PFSK-1 (cell line): ENCODE data around the gene ANAPC1.

ENCODE experiments used
- FOXP2 ChIP-seq: optimal IDR thresholded peaks from 2 replicates; pipeline ENCODE3; 2011; ENCODE audit warnings: borderline replicate concordance, control low read depth, inconsistent platforms; ENCODE audit not compliant: insufficient read depth; ENCODE audit errors: extremely low read length, extremely low read depth
- POLR2AphosphoS5 ChIP-seq: IDR thresholded peaks from 2 replicates; pipeline ENCODE4 v1.6.1; 2012; ENCODE audit warnings: low read depth, mild to moderate bottlenecking, control low read depth, low read length, moderate library complexity
- REST ChIP-seq, 2 experiments: IDR thresholded peaks; 2 replicates each; pipeline versions ENCODE4 v1.6.1 to v1.8.0; 2011 to 2012; ENCODE audit warnings: low read depth in 2 of 2, low read length in 2 of 2, control low read depth in 1 of 2, inconsistent platforms in 1 of 2, mild to moderate bottlenecking in 1 of 2, moderate library complexity in 1 of 2; ENCODE audit not compliant: insufficient read depth in 1 of 2
- SIN3A ChIP-seq: IDR thresholded peaks from 2 replicates; pipeline ENCODE4 v1.6.1; 2012; ENCODE audit warnings: mild to moderate bottlenecking, low read length, moderate library complexity, borderline replicate concordance; ENCODE audit not compliant: insufficient read depth
- TAF1 ChIP-seq: IDR thresholded peaks from 2 replicates; pipeline ENCODE4 v1.6.1; 2012; ENCODE audit warnings: low read length, control low read depth, borderline replicate concordance; ENCODE audit not compliant: insufficient read depth

Gene ANAPC1

DNA sequence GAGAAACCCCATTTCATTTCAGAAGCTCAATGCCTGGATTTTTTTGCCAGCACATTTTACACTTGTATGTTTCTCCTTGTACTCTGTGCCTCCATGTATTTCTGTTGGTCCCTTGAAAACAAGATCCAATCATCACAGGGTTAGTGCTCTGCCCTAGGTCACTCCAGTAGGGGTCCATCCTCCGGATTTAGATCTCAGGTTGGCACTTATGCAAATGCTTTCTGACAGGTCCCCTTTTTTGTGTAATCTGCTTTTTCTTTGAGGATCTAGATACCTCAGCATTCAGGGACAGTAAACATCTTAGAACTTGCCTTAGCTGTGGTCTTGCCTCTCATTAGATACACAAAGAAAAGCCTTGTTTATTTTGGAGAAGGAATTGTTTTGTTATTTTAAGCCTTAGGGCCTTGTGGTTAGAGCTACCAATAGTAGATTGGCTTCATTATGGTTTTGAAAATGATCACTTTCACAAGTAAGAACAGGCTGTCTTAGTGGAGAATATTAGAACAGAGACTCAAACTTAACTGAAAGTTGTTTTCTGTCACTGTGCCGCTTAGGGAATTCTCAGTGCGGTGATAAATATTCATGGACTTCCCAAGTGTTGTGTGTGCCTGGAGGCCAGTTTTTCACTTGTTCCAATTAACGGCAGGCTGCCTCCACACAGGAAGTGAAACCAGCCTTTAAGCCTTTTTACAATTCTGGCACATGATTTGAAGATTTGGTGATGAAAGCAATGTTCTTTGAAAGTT is 22.2 kb upstream of the ANAPC1 start:
- TF ChIP-seq FOXP2 = no peak
- no peak; the same call in 1 of the 2 replicates for TF ChIP-seq TAF1
- peak; percentile 78; the same call in 1 of the 2 replicates for TF ChIP-seq SIN3A
- no peak for TF ChIP-seq REST (IDR thresholded peaks at IDR 0.05; ENCODE audit: insufficient read depth in 1 of 2, low read depth in 2 of 2, low read length in 2 of 2)
- TF ChIP-seq POLR2AphosphoS5 = no peak

- no peak for TF ChIP-seq POLR2AphosphoS5
- no peak for TF ChIP-seq REST (IDR thresholded peaks at IDR 0.05; ENCODE audit: insufficient read depth in 1 of 2, low read depth in 2 of 2, low read length in 2 of 2)
- no peak for TF ChIP-seq FOXP2
- TF ChIP-seq TAF1 = no peak
- no peak for TF ChIP-seq SIN3A
Observed at GRCh38 chr2:111904726-111905474, 20.9 kb upstream of the ANAPC1 start.

DNA sequence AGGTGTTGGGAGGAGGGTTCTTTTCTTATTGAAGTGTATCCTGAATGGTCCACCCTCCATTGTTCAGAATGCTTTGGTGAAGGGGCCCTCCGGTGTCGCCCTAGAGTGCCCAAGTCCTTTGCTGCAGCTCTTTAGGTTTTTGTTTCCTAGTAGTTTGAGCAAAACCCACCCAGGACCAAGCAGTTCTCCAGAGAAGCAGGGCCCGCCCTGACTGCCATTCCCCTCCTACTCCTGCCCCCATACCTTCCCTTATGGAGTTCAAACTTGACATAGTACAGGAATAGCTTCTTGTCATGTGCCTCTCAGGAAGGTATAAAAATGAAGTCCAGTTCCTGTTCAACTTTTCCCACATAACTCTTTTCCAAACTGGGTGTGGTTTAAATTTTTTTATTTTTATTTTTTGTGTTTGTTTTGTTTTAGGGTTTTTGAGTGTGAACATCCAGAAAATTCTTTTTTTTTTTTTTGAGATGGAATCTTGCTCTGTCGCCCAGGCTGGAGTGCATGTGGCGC is 20.0 kb upstream of the ANAPC1 start:
- TF ChIP-seq SIN3A (no peak), POLR2AphosphoS5 (no peak), FOXP2 (no peak), REST (IDR thresholded peaks at IDR 0.05; ENCODE audit: insufficient read depth in 1 of 2, low read depth in 2 of 2, low read length in 2 of 2) (no peak)

- no peak for TF ChIP-seq TAF1
Observed at GRCh38 chr2:111903516-111903915, 19.5 kb upstream of the ANAPC1 start.

DNA sequence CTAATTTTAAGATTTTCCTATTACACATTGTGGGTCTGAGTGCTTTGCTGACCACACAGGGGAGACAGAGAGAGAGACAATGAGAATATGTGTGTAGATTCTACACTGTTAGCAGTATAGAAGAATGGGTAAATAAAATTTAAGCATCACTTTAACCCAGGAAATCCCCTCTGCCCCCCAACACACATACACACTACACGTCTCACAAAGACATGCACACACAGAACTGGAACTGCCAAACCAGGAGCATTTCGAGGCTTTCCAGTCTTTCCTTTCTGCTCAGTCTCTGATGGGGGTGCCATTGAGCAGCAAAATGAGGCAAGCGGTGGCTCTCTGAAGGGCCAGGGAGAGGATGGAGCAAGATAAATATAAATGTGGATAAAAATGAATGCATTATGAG is 16.9 kb upstream of the ANAPC1 start:
- TF ChIP-seq REST (IDR thresholded peaks at IDR 0.05; ENCODE audit: insufficient read depth in 1 of 2, low read depth in 2 of 2, low read length in 2 of 2) (no peak), SIN3A (no peak), TAF1 (no peak), POLR2AphosphoS5 (no peak), FOXP2 (no peak)
